HEK293 (cell line): Measurements from ENCODE around the gene KRTAP4-6.

ENCODE experiments used
- GLI4 ChIP-seq: fragments of 450-650 bp; formaldehyde crosslinking; IDR thresholded peaks from 2 replicates; pipeline ENCODE4 v1.5.1; 2016; ENCODE audit warnings: missing biosample characterization, missing genetic modification characterization
- OSR2 ChIP-seq: fragments of 450-650 bp; formaldehyde crosslinking; IDR thresholded peaks from 2 replicates; pipeline ENCODE4 v1.5.1; 2016; ENCODE audit warnings: missing biosample characterization, missing genetic modification characterization
- ZBTB21 ChIP-seq: fragments of 450-650 bp; formaldehyde crosslinking; IDR thresholded peaks from 2 replicates; pipeline ENCODE4 v1.5.1; 2017; ENCODE audit warnings: missing biosample characterization, missing genetic modification characterization
- ZFHX2 ChIP-seq: fragments of 450-650 bp; formaldehyde crosslinking; conservative IDR thresholded peaks from 2 replicates; pipeline ENCODE4 v1.5.1; 2016; ENCODE audit warnings: missing biosample characterization, missing genetic modification characterization
- ZNF10 ChIP-seq: fragments of 450-650 bp; formaldehyde crosslinking; IDR thresholded peaks from 2 replicates; pipeline ENCODE4 v1.5.1; 2017; ENCODE audit warnings: missing biosample characterization, missing genetic modification characterization
- ZNF114 ChIP-seq: fragments of 450-650 bp; formaldehyde crosslinking; IDR thresholded peaks from 2 replicates; pipeline ENCODE4 v1.5.0; 2017; ENCODE audit warnings: missing biosample characterization, missing genetic modification characterization
- ZNF202 ChIP-seq: fragments of 450-650 bp; formaldehyde crosslinking; IDR thresholded peaks from 2 replicates; pipeline ENCODE4 v1.5.1; 2016; ENCODE audit warnings: missing biosample characterization, missing genetic modification characterization, borderline replicate concordance
- ZNF362 ChIP-seq: fragments of 450-650 bp; formaldehyde crosslinking; IDR thresholded peaks from 2 replicates; pipeline ENCODE4 v1.5.1; 2016; ENCODE audit warnings: missing biosample characterization, missing genetic modification characterization
- ZNF785 ChIP-seq: fragments of 450-650 bp; formaldehyde crosslinking; IDR thresholded peaks from 2 replicates; pipeline ENCODE4 v1.5.1; 2016; ENCODE audit warnings: missing biosample characterization, missing genetic modification characterization
- TF ChIP-seq, protein P1 (sequence below): fragments of 450-650 bp; formaldehyde crosslinking; IDR thresholded peaks from 2 replicates; pipeline ENCODE4 v1.5.1; 2016; ENCODE audit warnings: missing biosample characterization, missing genetic modification characterization

GRCh38 chr17:41125064-41125463 is 15.3 kb downstream of the KRTAP4-6 start:
- TF ChIP-seq OSR2 (tag by site-specific recombination): no peak
- no peak for TF ChIP-seq ZFHX2 (tag by site-specific recombination)
- TF ChIP-seq GLI4 (tag by site-specific recombination): no peak
- TF ChIP-seq, protein P1, sequence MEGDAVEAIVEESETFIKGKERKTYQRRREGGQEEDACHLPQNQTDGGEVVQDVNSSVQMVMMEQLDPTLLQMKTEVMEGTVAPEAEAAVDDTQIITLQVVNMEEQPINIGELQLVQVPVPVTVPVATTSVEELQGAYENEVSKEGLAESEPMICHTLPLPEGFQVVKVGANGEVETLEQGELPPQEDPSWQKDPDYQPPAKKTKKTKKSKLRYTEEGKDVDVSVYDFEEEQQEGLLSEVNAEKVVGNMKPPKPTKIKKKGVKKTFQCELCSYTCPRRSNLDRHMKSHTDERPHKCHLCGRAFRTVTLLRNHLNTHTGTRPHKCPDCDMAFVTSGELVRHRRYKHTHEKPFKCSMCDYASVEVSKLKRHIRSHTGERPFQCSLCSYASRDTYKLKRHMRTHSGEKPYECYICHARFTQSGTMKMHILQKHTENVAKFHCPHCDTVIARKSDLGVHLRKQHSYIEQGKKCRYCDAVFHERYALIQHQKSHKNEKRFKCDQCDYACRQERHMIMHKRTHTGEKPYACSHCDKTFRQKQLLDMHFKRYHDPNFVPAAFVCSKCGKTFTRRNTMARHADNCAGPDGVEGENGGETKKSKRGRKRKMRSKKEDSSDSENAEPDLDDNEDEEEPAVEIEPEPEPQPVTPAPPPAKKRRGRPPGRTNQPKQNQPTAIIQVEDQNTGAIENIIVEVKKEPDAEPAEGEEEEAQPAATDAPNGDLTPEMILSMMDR (tag by site-specific recombination): no peak
- TF ChIP-seq ZNF10 (tag by site-specific recombination): no peak
- no peak for TF ChIP-seq ZNF114
- no peak for TF ChIP-seq ZNF785 (tag by site-specific recombination)
- no peak for TF ChIP-seq ZNF362 (tag by site-specific recombination)
- TF ChIP-seq ZBTB21 (tag by site-specific recombination): no peak
- TF ChIP-seq ZNF202 (tag by site-specific recombination): no peak
